HepG2 (cell line): Measurements from ENCODE around the gene DNAJB8. TPM values are rescaled to one million over a fixed set of nuclear protein-coding genes. Genes with fewer than 3 reads are reported as not detected.

Source experiments
- HNF1A ChIP-seq, 2 experiments: sonication (generic) in 1 of 2; formaldehyde crosslinking in 1 of 2; IDR thresholded peaks; 2 replicates each; pipeline versions ENCODE4 v1.4.0 to v1.6.1; 2016 to 2020; ENCODE audit warnings: borderline replicate concordance in 1 of 2, low read depth in 1 of 2, mild to moderate bottlenecking in 1 of 2, missing genetic modification reagents in 1 of 2
- NFE2L1 ChIP-seq: sonication (generic); formaldehyde crosslinking; IDR thresholded peaks from 2 replicates; pipeline ENCODE4 v1.4.0; 2020; ENCODE audit warnings: missing genetic modification reagents, mild to moderate bottlenecking, borderline replicate concordance
- SALL1 ChIP-seq: sonication (generic); formaldehyde crosslinking; IDR thresholded peaks from 2 replicates; pipeline ENCODE4 v1.8.0; 2022; ENCODE audit warnings: mild to moderate bottlenecking, missing genetic modification reagents
- SIN3A ChIP-seq: IDR thresholded peaks from 2 replicates; pipeline ENCODE4 v1.6.1; 2011; ENCODE audit warnings: low read depth, mild to moderate bottlenecking, control low read depth, low read length, borderline replicate concordance
- SMARCE1 ChIP-seq: fragments of 450-650 bp; IDR thresholded peaks from 2 replicates; pipeline ENCODE4 v1.6.1; 2017; ENCODE audit warnings: borderline replicate concordance
- XBP1 ChIP-seq: sonication (generic); formaldehyde crosslinking; IDR thresholded peaks from 2 replicates; pipeline ENCODE4 v1.5.0; 2020; ENCODE audit warnings: missing genetic modification reagents
- ZNF569 ChIP-seq: sonication (generic); formaldehyde crosslinking; IDR thresholded peaks from 2 replicates; pipeline ENCODE4 v1.5.0; 2020; ENCODE audit warnings: mild to moderate bottlenecking, missing genetic modification reagents, moderate library complexity, borderline replicate concordance
- polyA plus RNA-seq, 8 experiments: library from polyadenylated mRNA; depleted of rRNA in 3 of 8; stranded (reverse) in 7 of 8; unstranded in 1 of 8; fragments of >200 nt; fragmentation: Illumina TruSeq in 4 of 8; extraction: Trizol in 4 of 8; gene quantifications; 2 replicates each; pipeline versions ENCODE4 v1.2.1 to v1.2.3, GENCODE V29; 2011 to 2016; ENCODE audit warnings: low read depth in 4 of 8, missing spikeins in 1 of 8, mixed read lengths in 1 of 8; ENCODE audit not compliant: insufficient read depth in 1 of 8
- total RNA-seq, 5 experiments: library from RNA; depleted of rRNA; stranded (reverse); fragments of >200 nt; fragmentation: Illumina TruSeq; extraction: Trizol; gene quantifications; 2 replicates each; pipeline ENCODE4 v1.2.3, GENCODE V29; 2016; ENCODE audit warnings: low read depth in 1 of 5
- TF ChIP-seq, protein P1 (sequence below): IDR thresholded peaks from 2 replicates; pipeline ENCODE4 v1.6.1; 2018; ENCODE audit warnings: missing genetic modification reagents

The DNAJB8 gene
- total and polyA plus RNA-seq, 2 of the 13 experiments (the other 11 are each of a cell fraction or from before 2014, with no cell fraction given): not detected

GRCh38 chr3:128462341-128462910 is 4.3 kb downstream of the DNAJB8 start (continued):
- TF ChIP-seq HNF1A (IDR thresholded peaks at IDR 0.05; ENCODE audit: low read depth) (no peak), HNF1A (CRISPR knock-in tag; IDR thresholded peaks at IDR 0.05; ENCODE audit: borderline replicate concordance) (no peak), SALL1 (CRISPR knock-in tag) (no peak), SMARCE1 (no peak), SIN3A (no peak), NFE2L1 (CRISPR knock-in tag) (no peak), ZNF569 (CRISPR knock-in tag) (no peak), XBP1 (no peak)
- TF ChIP-seq, protein P1, sequence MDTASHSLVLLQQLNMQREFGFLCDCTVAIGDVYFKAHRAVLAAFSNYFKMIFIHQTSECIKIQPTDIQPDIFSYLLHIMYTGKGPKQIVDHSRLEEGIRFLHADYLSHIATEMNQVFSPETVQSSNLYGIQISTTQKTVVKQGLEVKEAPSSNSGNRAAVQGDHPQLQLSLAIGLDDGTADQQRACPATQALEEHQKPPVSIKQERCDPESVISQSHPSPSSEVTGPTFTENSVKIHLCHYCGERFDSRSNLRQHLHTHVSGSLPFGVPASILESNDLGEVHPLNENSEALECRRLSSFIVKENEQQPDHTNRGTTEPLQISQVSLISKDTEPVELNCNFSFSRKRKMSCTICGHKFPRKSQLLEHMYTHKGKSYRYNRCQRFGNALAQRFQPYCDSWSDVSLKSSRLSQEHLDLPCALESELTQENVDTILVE (CRISPR knock-in tag): no peak
